Stomach (tissue), 9 donors: ENCODE data around the gene PHF21B. TPM values are rescaled to one million over a fixed set of nuclear protein-coding genes. Genes with fewer than 3 reads are reported as not detected.

Experiments used
- DNase-seq, 2 donors: peaks; one replicate each; pipeline versions ENCODE4 v3.0.0 to v3.0.0-alpha.2; 2013 to 2019
- H3K27ac ChIP-seq, 5 donors: fragments of 200-600 bp in 4 of 5; sonication (generic) in 4 of 5; one replicate each; pipeline ENCODE4 v1.5.1; 2013 to 2019; ENCODE audit warnings: mild to moderate bottlenecking in 1 of 5, moderate library complexity in 1 of 5
- H3K27me3 ChIP-seq, 3 donors: fragments of 200-600 bp; sonication (generic); one replicate each; pipeline ENCODE4 v1.5.1; 2017 to 2019; ENCODE audit warnings: mixed run types in 1 of 3
- H3K36me3 ChIP-seq, 4 donors: fragments of 200-600 bp; sonication (generic); 1 replicate in 3 of 4; 2 replicates in 1 of 4; pipeline ENCODE4 v1.5.1; 2016 to 2019
- H3K4me1 ChIP-seq, 4 donors: fragments of 200-600 bp; sonication (generic); one replicate each; pipeline ENCODE4 v1.5.1; 2016 to 2019
- H3K4me3 ChIP-seq, 4 donors: fragments of 200-600 bp; sonication (generic) in 3 of 4; one replicate each; pipeline ENCODE4 v1.5.1; 2016 to 2019; ENCODE audit warnings: mild to moderate bottlenecking in 1 of 4
- H3K9me3 ChIP-seq, 4 donors: fragments of 200-600 bp; sonication (generic); one replicate each; pipeline ENCODE4 v1.5.1; 2016 to 2019
- CTCF ChIP-seq, 7 experiments: fragments of 450-650 bp in 4 of 7; fragments of 200-600 bp in 3 of 7; sonication (generic) in 3 of 7; IDR thresholded peaks; one replicate each; pipeline ENCODE4 v1.5.1; 2016 to 2019; ENCODE audit warnings: antibody characterized with exemption in 7 of 7, control low read depth in 2 of 7, mild to moderate bottlenecking in 1 of 7
- EP300 ChIP-seq: sonication (generic); formaldehyde crosslinking; IDR thresholded peaks from one replicate; pipeline ENCODE4 v1.6.1; 2017; ENCODE audit warnings: antibody characterized with exemption
- POLR2A ChIP-seq, 4 donors: fragments of 450-650 bp; IDR thresholded peaks; one replicate each; pipeline ENCODE4 v1.6.1; 2016; ENCODE audit warnings: antibody characterized with exemption in 4 of 4, control low read depth in 2 of 4, mild to moderate bottlenecking in 1 of 4, moderate library complexity in 1 of 4
- POLR2AphosphoS5 ChIP-seq, 3 donors: sonication (generic); formaldehyde crosslinking; IDR thresholded peaks; one replicate each; pipeline ENCODE4 v1.6.1; 2016; ENCODE audit warnings: antibody characterized with exemption in 3 of 3
- WGBS, 5 donors: extraction: QIAGEN DNeasy Blood & Tissue Kit in 3 of 5; methylation state at CpG; one replicate each; pipeline versions ENCODE4 v1.1.5 to v1.1.7; 2013 to 2018; 5-methylcytosine and 5-hydroxymethylcytosine counted together
- intact Hi-C: fragments of 100-400 bp; cut with DNase I; formaldehyde crosslinking; loops from one replicate; pipeline ENCODE4 v1.15.1; 2023; ENCODE audit warnings: low total_unique reads
- polyA plus RNA-seq, 3 donors: library from polyadenylated mRNA; stranded (reverse); fragments of 200-250 nt; gene quantifications; one replicate each; pipeline ENCODE4 v1.2.3, GENCODE V29; 2013
- total RNA-seq, 5 donors: library from RNA; depleted of rRNA; stranded (reverse); fragments of >200 nt; gene quantifications; one replicate each; pipeline versions ENCODE4 v1.1.0 to v1.2.3, GENCODE V29; 2014 to 2016
- donor health status: healthy with polysubstance abuse.
- donor health status: Bipolar disorder and iron deficiency.
- donor health status: healthy.

PHF21B gene
- total and polyA plus RNA-seq, 8 donors: 0.12 to 0.45 (median 0.26) TPM; not detected in 4

DNA sequence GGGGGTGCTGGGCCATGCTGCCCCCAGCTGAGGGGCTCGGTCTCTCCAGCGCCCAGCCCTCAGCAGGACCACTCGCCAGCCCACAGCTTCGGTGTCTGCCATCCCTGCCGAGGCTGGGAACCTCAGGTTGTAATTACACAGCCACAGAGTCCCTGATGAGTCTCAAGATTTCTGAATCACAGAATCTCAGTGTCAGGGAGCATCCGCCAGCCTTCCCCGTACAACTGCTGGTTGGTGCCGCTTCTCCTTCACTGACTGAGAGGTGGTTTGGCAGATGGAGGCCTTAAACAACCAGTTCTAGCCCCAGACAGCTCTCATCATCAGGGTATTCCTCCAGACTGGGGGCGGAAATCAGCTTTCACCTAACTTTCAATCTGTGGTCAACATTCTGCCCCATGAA, 13.7 kb downstream of the PHF21B start:
- TF ChIP-seq POLR2A (IDR thresholded peaks at IDR 0.05) (no peak), EP300 (no peak), CTCF (IDR thresholded peaks at IDR 0.05) (no peak), POLR2AphosphoS5 (IDR thresholded peaks at IDR 0.05) (no peak)
- WGBS, 5 donors: 76 to 84% (median 81%) methylated on average over 5 to 9 of the region's 9 CpGs
- H3K4me3 ChIP-seq: no peak overlapping the region
- H3K27ac ChIP-seq: no peak overlapping the region
- peaks cover 0 to 20% (median 7%) of the 10 kb centered on the region in 3 donors for H3K27me3 ChIP-seq
- no peak for DNase-seq
- H3K4me1 ChIP-seq: no peaks in the 10 kb centered on the region
- no peaks in the 10 kb centered on the region for H3K9me3 ChIP-seq
- intact Hi-C loops: no loop called here
- no peaks in the 10 kb centered on the region for H3K36me3 ChIP-seq

- TF ChIP-seq CTCF (IDR thresholded peaks at IDR 0.05) (no peak), EP300 (no peak), POLR2AphosphoS5 (IDR thresholded peaks at IDR 0.05) (no peak), POLR2A (IDR thresholded peaks at IDR 0.05) (no peak)
- Histone ChIP-seq H3K4me3 (no peak overlapping the region), H3K36me3 (no peaks in the 10 kb centered on the region), H3K4me1 (no peaks in the 10 kb centered on the region), H3K9me3 (no peaks in the 10 kb centered on the region), H3K27ac (no peak overlapping the region), H3K27me3 (peaks cover 0 to 24% (median 7%) of the 10 kb centered on the region in 3 donors)
- 65 to 80% (median 73%) methylated on average over 12 to 14 of the region's 14 CpGs for WGBS, 5 donors
- intact Hi-C loops: no loop called here
- no peak for DNase-seq
Measured at GRCh38 chr22:44995715-44996114, 14.1 kb downstream of the PHF21B start.

DNA sequence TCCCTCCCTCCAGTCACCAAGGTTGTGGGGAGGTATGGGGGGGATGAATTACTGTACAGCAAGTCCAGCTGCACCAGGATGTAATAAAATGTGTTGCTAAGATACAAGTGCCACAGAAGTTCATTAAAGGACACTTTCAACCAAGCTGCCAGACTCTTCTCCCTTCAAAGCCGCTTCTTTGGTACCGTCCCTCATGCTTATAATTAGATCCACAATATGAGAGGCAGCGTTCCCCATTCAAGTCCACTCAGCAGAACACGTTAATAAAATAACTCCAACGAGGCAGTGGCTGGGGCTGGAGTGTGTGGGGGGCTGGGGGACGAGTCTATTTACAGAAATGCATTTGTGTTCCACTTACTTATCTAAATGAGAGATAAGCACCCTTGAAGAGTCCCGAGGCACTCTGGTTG, 14.7 kb downstream of the PHF21B start:
- Histone ChIP-seq H3K9me3 (no peaks in the 10 kb centered on the region), H3K4me1 (no peaks in the 10 kb centered on the region), H3K36me3 (no peaks in the 10 kb centered on the region), H3K27ac (no peak overlapping the region), H3K4me3 (no peak overlapping the region), H3K27me3 (peaks cover 0 to 26% (median 7%) of the 10 kb centered on the region in 3 donors)
- WGBS, 5 donors: 16 to 33% (median 24%) methylated on average over 7 of the region's 7 CpGs
- TF ChIP-seq POLR2AphosphoS5 (IDR thresholded peaks at IDR 0.05): no peak
- intact Hi-C loops: no loop called here
- DNase-seq: peak in 1 of 2 donors; percentile 16

DNA sequence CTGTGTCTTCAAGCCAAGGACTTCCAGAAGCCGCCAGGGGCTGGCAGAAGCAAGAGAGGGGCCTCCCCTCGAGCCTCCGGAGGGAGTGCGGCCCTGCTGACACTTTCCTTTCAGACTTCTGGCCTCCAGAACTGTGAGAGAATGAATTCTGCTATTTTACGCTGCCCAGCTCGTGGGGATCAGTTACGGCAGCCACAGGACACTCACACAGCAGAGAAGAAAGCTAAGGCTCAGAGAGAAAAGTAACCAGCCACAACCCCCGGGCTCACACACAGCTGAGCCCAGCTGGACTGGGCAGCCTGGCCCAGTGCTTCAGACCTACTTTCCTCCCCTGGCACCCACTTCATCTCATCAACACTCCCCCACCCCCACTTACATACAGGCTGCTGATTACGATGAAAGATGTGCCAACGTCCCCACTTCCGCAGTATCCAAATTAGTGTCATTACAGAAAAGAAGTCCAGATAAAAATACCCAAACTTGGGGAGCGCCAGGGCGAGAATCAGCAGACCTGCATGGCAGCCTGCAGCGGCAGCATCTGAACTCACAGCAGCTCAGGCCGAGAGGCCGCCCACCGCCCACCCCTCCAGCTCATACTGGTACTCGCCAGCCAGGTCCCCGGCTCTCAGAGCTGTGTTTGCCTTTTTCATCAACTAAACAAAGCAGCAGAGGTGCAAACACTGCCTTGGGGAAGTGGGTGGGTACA, 15.3 kb downstream of the PHF21B start:
- no peaks in the 10 kb centered on the region for H3K9me3 ChIP-seq
- 62 to 76% (median 70%) methylated on average over 18 to 19 of the region's 19 CpGs for WGBS, 5 donors
- H3K36me3 ChIP-seq: no peaks in the 10 kb centered on the region
- H3K4me1 ChIP-seq: no peaks in the 10 kb centered on the region
- H3K4me3 ChIP-seq: no peak overlapping the region
- H3K27ac ChIP-seq: no peak overlapping the region
- TF ChIP-seq CTCF (IDR thresholded peaks at IDR 0.05) (no peak), EP300 (no peak), POLR2A (IDR thresholded peaks at IDR 0.05) (no peak), POLR2AphosphoS5 (IDR thresholded peaks at IDR 0.05) (no peak)
- H3K27me3 ChIP-seq: peaks cover 0 to 31% (median 7%) of the 10 kb centered on the region in 3 donors
- no peak for DNase-seq
- intact Hi-C loops: no loop called here

DNA sequence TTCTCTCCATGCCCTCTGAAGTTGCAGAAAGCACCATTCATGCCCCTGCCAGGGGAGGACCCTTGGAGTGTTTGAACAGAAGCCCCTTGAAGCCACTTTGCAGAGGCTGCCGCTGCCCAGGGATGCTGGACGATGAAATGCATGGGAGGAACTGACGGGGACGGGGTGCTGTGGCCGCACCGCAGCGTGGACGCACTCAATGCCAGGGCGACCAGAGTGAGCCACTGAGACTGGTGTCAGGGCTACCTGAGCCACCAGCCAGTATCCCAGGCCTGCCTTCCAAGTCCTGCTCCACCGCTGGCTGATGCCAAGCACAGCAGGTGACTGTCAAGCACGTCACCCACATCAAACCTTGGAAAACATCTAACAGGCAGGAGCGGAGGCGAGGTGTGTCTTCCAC, 17.6 kb downstream of the PHF21B start:
- no peak overlapping the region for H3K4me3 ChIP-seq
- 83 to 89% (median 88%) methylated on average over 13 of the region's 13 CpGs for WGBS, 5 donors
- H3K27ac ChIP-seq: no peak overlapping the region
- TF ChIP-seq POLR2AphosphoS5 (IDR thresholded peaks at IDR 0.05) (no peak), CTCF (IDR thresholded peaks at IDR 0.05) (no peak), POLR2A (IDR thresholded peaks at IDR 0.05) (no peak), EP300 (no peak)
- no peaks in the 10 kb centered on the region for H3K36me3 ChIP-seq
- H3K4me1 ChIP-seq: no peaks in the 10 kb centered on the region
- intact Hi-C loops: no loop called here
- no peaks in the 10 kb centered on the region for H3K9me3 ChIP-seq
- H3K27me3 ChIP-seq: peaks cover 0 to 31% (median 7%) of the 10 kb centered on the region in 3 donors
- DNase-seq: no peak
